Astrocyte (in vitro differentiated cells and primary cell): Measurements from ENCODE around the gene PDAP1. TPM values are rescaled to one million over a fixed set of nuclear protein-coding genes. Genes with fewer than 3 reads are reported as not detected.
A peak's percentile ranks its signal among the peaks of the same experiment; 100 is the strongest.

ENCODE experiments used
- DNase-seq: peaks from one replicate; pipeline ENCODE4 v3.0.0-alpha.2; 2010; ENCODE audit warnings: low read depth
- FAIRE-seq: peaks from 2 replicates; lab custom pipeline; 2011; peaks lifted over from hg19 to GRCh38; lab: Jason Lieb, UNC
- H2AFZ ChIP-seq: 2 replicates; pipeline ENCODE4 v1.6.0; 2012; ENCODE audit warnings: low read depth, low read length, inconsistent platforms
- H3K27ac ChIP-seq: 2 replicates; pipeline ENCODE4 v1.5.1; 2011; ENCODE audit warnings: low read depth, low read length, inconsistent platforms
- H3K27me3 ChIP-seq: 2 replicates; pipeline ENCODE4 v1.6.0; 2011; ENCODE audit warnings: low read length, inconsistent platforms; ENCODE audit not compliant: insufficient read depth
- H3K36me3 ChIP-seq: 2 replicates; pipeline ENCODE4 v1.5.1; 2011; ENCODE audit warnings: low read length, inconsistent platforms; ENCODE audit not compliant: insufficient read depth
- H3K4me1 ChIP-seq: 2 replicates; pipeline ENCODE4 v1.5.1; 2011; ENCODE audit warnings: low read length, inconsistent platforms; ENCODE audit not compliant: insufficient read depth
- H3K4me2 ChIP-seq: 2 replicates; pipeline ENCODE4 v1.6.0; 2012; ENCODE audit warnings: low read length, inconsistent platforms
- H3K4me3 ChIP-seq: 2 replicates; pipeline ENCODE4 v1.5.1; 2011; ENCODE audit warnings: low read depth, mild to moderate bottlenecking, low read length, inconsistent platforms; ENCODE audit not compliant: insufficient read depth
- H3K79me2 ChIP-seq: 2 replicates; pipeline ENCODE4 v1.6.0; 2012; ENCODE audit warnings: mild to moderate bottlenecking, low read length, inconsistent platforms; ENCODE audit not compliant: insufficient read depth
- H3K9ac ChIP-seq: 2 replicates; pipeline ENCODE4 v1.6.0; 2012; ENCODE audit warnings: mild to moderate bottlenecking, low read length, inconsistent platforms
- H3K9me3 ChIP-seq: 2 replicates; pipeline ENCODE4 v1.5.1; 2012; ENCODE audit warnings: low read depth, mild to moderate bottlenecking, low read length, inconsistent platforms; ENCODE audit not compliant: insufficient read depth
- H4K20me1 ChIP-seq: 2 replicates; pipeline ENCODE4 v1.6.0; 2012; ENCODE audit warnings: low read length, inconsistent platforms; ENCODE audit not compliant: insufficient read depth
- H3K27ac Mint-ChIP-seq: one replicate; pipeline ENCODE4 v1.8.0; 2021; ENCODE audit warnings: mild to moderate bottlenecking, mixed read lengths; ENCODE audit not compliant: unreplicated experiment
- H3K27me3 Mint-ChIP-seq: one replicate; pipeline ENCODE4 v1.8.0; 2021; ENCODE audit warnings: low read depth, mixed read lengths; ENCODE audit not compliant: unreplicated experiment
- H3K36me3 Mint-ChIP-seq: one replicate; pipeline ENCODE4 v1.8.0; 2021; ENCODE audit warnings: low read depth, mixed read lengths; ENCODE audit not compliant: unreplicated experiment
- H3K4me1 Mint-ChIP-seq: one replicate; pipeline ENCODE4 v1.8.0; 2021; ENCODE audit warnings: low read depth, mixed read lengths; ENCODE audit not compliant: unreplicated experiment
- H3K4me3 Mint-ChIP-seq: one replicate; pipeline ENCODE4 v1.8.0; 2021; ENCODE audit warnings: mild to moderate bottlenecking, moderate library complexity, mixed read lengths; ENCODE audit not compliant: unreplicated experiment
- H3K9me3 Mint-ChIP-seq: one replicate; pipeline ENCODE4 v1.8.0; 2021; ENCODE audit warnings: mild to moderate bottlenecking, mixed read lengths; ENCODE audit not compliant: unreplicated experiment
- CTCF ChIP-seq: IDR thresholded peaks from 2 replicates; pipeline ENCODE4 v1.5.1; 2011; ENCODE audit warnings: low read depth, mild to moderate bottlenecking, inconsistent platforms, low read length, moderate library complexity; ENCODE audit not compliant: insufficient read depth
- EZH2 ChIP-seq: IDR thresholded peaks from 2 replicates; pipeline ENCODE4 v1.6.1; 2012; ENCODE audit warnings: mild to moderate bottlenecking, low read length, inconsistent platforms; ENCODE audit not compliant: insufficient read depth
- total RNA-seq: library from RNA; stranded (reverse); gene quantifications from 2 replicates; pipeline ENCODE4 v1.2.1, GENCODE V29; 2021

Gene PDAP1
- total RNA-seq, 1 donor from 2014 or later: 106 TPM

- H3K9me3 Mint-ChIP-seq: no peaks in the 10 kb centered on the region
- H3K36me3 ChIP-seq: peaks cover 31% of the 10 kb centered on the region
- H3K27ac Mint-ChIP-seq: no peak overlapping the region
Observed at GRCh38 chr7:99446096-99446495, 37.7 kb upstream of the PDAP1 start.

GRCh38 chr7:99440195-99440594 lies 31.8 kb upstream of the PDAP1 start:
- Mint-ChIP-seq H3K36me3 (peaks cover 12% of the 10 kb centered on the region), H3K27ac (peak overlapping the region; percentile 95), H3K9me3 (no peaks in the 10 kb centered on the region), H3K4me3 (peak overlapping the region; percentile 98), H3K27me3 (no peaks in the 10 kb centered on the region), H3K4me1 (peaks cover 10% of the 10 kb centered on the region)
- no peak for FAIRE-seq
- H3K4me3 ChIP-seq: peak overlapping the region; percentile 86
- no peaks in the 10 kb centered on the region for H3K9me3 ChIP-seq
- H4K20me1 ChIP-seq: peaks cover 39% of the 10 kb centered on the region
- H3K4me2 ChIP-seq: peak overlapping the region; percentile 99
- H3K27me3 ChIP-seq: no peaks in the 10 kb centered on the region
- H3K79me2 ChIP-seq: peaks cover 63% of the 10 kb centered on the region
- H3K9ac ChIP-seq: peak overlapping the region; percentile 88
- peaks cover 14% of the 10 kb centered on the region for H3K4me1 ChIP-seq
- peak; percentile 6 for DNase-seq
- H3K27ac ChIP-seq: no peak overlapping the region
- TF ChIP-seq CTCF (no peak), EZH2 (no peak)
- H2AFZ ChIP-seq: no peak overlapping the region
- H3K36me3 ChIP-seq: peaks cover 9% of the 10 kb centered on the region

More at GRCh38 chr7:99446096-99446495, 37.7 kb upstream of the PDAP1 start:
- Mint-ChIP-seq H3K4me1 (peaks cover 7% of the 10 kb centered on the region), H3K4me3 (no peak overlapping the region), H3K36me3 (peaks cover 29% of the 10 kb centered on the region), H3K27me3 (no peaks in the 10 kb centered on the region)
- H2AFZ ChIP-seq: no peak overlapping the region
- TF ChIP-seq EZH2 (no peak), CTCF (no peak)
- no peak overlapping the region for H3K4me3 ChIP-seq
- H3K79me2 ChIP-seq: peaks cover 28% of the 10 kb centered on the region
- no peak overlapping the region for H3K9ac ChIP-seq
- H4K20me1 ChIP-seq: peaks cover 33% of the 10 kb centered on the region
- no peak overlapping the region for H3K27ac ChIP-seq
- H3K4me2 ChIP-seq: no peak overlapping the region
- no peak for DNase-seq
- H3K9me3 ChIP-seq: no peaks in the 10 kb centered on the region
- no peaks in the 10 kb centered on the region for H3K27me3 ChIP-seq
- FAIRE-seq: no peak
- no peaks in the 10 kb centered on the region for H3K4me1 ChIP-seq
